GM23338 (cell line): ENCODE results near the gene GNL2. TPM values are rescaled to one million over a fixed set of nuclear protein-coding genes. Genes with fewer than 3 reads are reported as not detected.

Experiments
- ATAC-seq: fragments of 200-7000 bp; cut with Tn5 transposase; 3 replicates; pipeline ENCODE4 v1.9.1; 2020
- DNase-seq: peaks from one replicate; pipeline ENCODE4 v3.0.0-alpha.2; 2015; ENCODE audit warnings: low spot score
- H2AFZ ChIP-seq: fragments of 200-600 bp; sonication (generic); 2 replicates; pipeline ENCODE4 v1.8.0; 2016; ENCODE audit warnings: antibody characterized with exemption, mild to moderate bottlenecking, moderate library complexity
- H3F3A ChIP-seq: fragments of 200-600 bp; sonication (generic); replicated peaks from 2 replicates; pipeline ENCODE4 v1.8.0; 2017; ENCODE audit warnings: antibody characterized with exemption, mixed run types, low read depth
- H3K27ac ChIP-seq: fragments of 200-600 bp; sonication (generic); 2 replicates; pipeline ENCODE4 v1.6.1; 2016; ENCODE audit warnings: low read depth
- H3K27me3 ChIP-seq: fragments of 200-600 bp; sonication (generic); 2 replicates; pipeline ENCODE4 v1.8.0; 2016; ENCODE audit warnings: mild to moderate bottlenecking, mixed run types, moderate library complexity; ENCODE audit not compliant: insufficient read depth
- H3K36me3 ChIP-seq: fragments of 200-600 bp; sonication (generic); 2 replicates; pipeline ENCODE4 v1.8.0; 2016; ENCODE audit warnings: mild to moderate bottlenecking; ENCODE audit not compliant: insufficient read depth
- H3K4me1 ChIP-seq: fragments of 200-600 bp; sonication (generic); 2 replicates; pipeline ENCODE4 v1.8.0; 2016; ENCODE audit warnings: mild to moderate bottlenecking, moderate library complexity; ENCODE audit not compliant: insufficient read depth
- H3K4me2 ChIP-seq: fragments of 200-600 bp; sonication (generic); 2 replicates; pipeline ENCODE4 v1.7.1; 2017; ENCODE audit warnings: mixed run types
- H3K4me3 ChIP-seq: fragments of 200-600 bp; sonication (generic); 2 replicates; pipeline ENCODE4 v1.6.1; 2016; ENCODE audit warnings: mixed run types
- H3K79me2 ChIP-seq: fragments of 200-600 bp; sonication (generic); replicated peaks from 2 replicates; pipeline ENCODE4 v1.8.0; 2017; ENCODE audit warnings: mild to moderate bottlenecking; ENCODE audit not compliant: insufficient read depth
- H3K9me2 ChIP-seq: fragments of 200-600 bp; sonication (generic); 2 replicates; pipeline ENCODE4 v1.8.0; 2017; ENCODE audit not compliant: insufficient read depth
- H4K20me1 ChIP-seq: fragments of 200-600 bp; sonication (generic); replicated peaks from 2 replicates; pipeline ENCODE4 v1.8.0; 2017; ENCODE audit warnings: mild to moderate bottlenecking; ENCODE audit not compliant: insufficient read depth
- H3K27ac Mint-ChIP-seq: 2 replicates; pipeline ENCODE4 v1.8.0; 2020; ENCODE audit warnings: inconsistent platforms, mild to moderate bottlenecking, moderate library complexity, mixed read lengths
- H3K27me3 Mint-ChIP-seq: 3 replicates; pipeline ENCODE4 v1.8.0; 2022; ENCODE audit warnings: low read depth, mild to moderate bottlenecking, moderate library complexity, mixed read lengths, inconsistent platforms; ENCODE audit not compliant: insufficient read depth, poor library complexity
- H3K36me3 Mint-ChIP-seq: 3 replicates; pipeline ENCODE4 v1.8.0; 2021; ENCODE audit warnings: low read depth, mild to moderate bottlenecking, inconsistent platforms, moderate library complexity, mixed read lengths
- H3K4me1 Mint-ChIP-seq: 3 replicates; pipeline ENCODE4 v1.8.0; 2020; ENCODE audit warnings: mild to moderate bottlenecking, inconsistent platforms, mixed read lengths
- H3K4me3 Mint-ChIP-seq: 3 replicates; pipeline ENCODE4 v1.8.0; 2021; ENCODE audit warnings: moderate library complexity, mild to moderate bottlenecking, inconsistent platforms, mixed read lengths
- H3K9me3 Mint-ChIP-seq: 3 replicates; pipeline ENCODE4 v1.8.0; 2020; ENCODE audit warnings: moderate library complexity, mild to moderate bottlenecking, inconsistent platforms, mixed read lengths
- CREB1 ChIP-seq: fragments of 250-450 bp; sonication (Bioruptor Pico); IDR thresholded peaks from 2 replicates; pipeline ENCODE4 v1.5.0; 2020; ENCODE audit warnings: low read depth, mild to moderate bottlenecking, moderate library complexity
- ETS1 ChIP-seq: IDR thresholded peaks from 2 replicates; pipeline ENCODE4 v1.6.1; 2016; ENCODE audit warnings: antibody characterized with exemption
- EZH2 ChIP-seq: fragments of 200-600 bp; sonication (generic); IDR thresholded peaks from one replicate; pipeline ENCODE4 v1.8.0; 2017; ENCODE audit warnings: antibody characterized with exemption, mild to moderate bottlenecking, low read depth; ENCODE audit not compliant: unreplicated experiment
- EZH2phosphoT487 ChIP-seq: fragments of 200-600 bp; sonication (generic); IDR thresholded peaks from one replicate; pipeline ENCODE4 v1.8.1; 2018; ENCODE audit warnings: antibody characterized with exemption; ENCODE audit not compliant: unreplicated experiment
- JUNB ChIP-seq: IDR thresholded peaks from one replicate; pipeline ENCODE4 v1.6.1; 2016; ENCODE audit warnings: antibody characterized with exemption; ENCODE audit not compliant: unreplicated experiment
- NANOG ChIP-seq: IDR thresholded peaks from 2 replicates; pipeline ENCODE4 v1.6.1; 2016; ENCODE audit warnings: antibody characterized with exemption, borderline replicate concordance
- POLR2AphosphoS5 ChIP-seq: IDR thresholded peaks from 2 replicates; pipeline ENCODE4 v1.6.1; 2016; ENCODE audit warnings: antibody characterized with exemption, low read depth
- REST ChIP-seq: IDR thresholded peaks from one replicate; pipeline ENCODE4 v1.6.1; 2018; ENCODE audit warnings: antibody characterized with exemption; ENCODE audit not compliant: unreplicated experiment
- STAT1 ChIP-seq: IDR thresholded peaks from one replicate; pipeline ENCODE4 v1.6.1; 2016; ENCODE audit warnings: antibody characterized with exemption; ENCODE audit not compliant: unreplicated experiment
- ZNF114 ChIP-seq: fragments of 250-450 bp; sonication (Bioruptor Pico); IDR thresholded peaks from 2 replicates; pipeline ENCODE4 v1.5.0; 2020; ENCODE audit warnings: mild to moderate bottlenecking, moderate library complexity
- ZNF331 ChIP-seq: fragments of 250-450 bp; sonication (Bioruptor Pico); IDR thresholded peaks from 2 replicates; pipeline ENCODE4 v1.5.0; 2020; ENCODE audit warnings: low read depth, mild to moderate bottlenecking, moderate library complexity
- ZNF462 ChIP-seq: fragments of 250-450 bp; sonication (Bioruptor Pico); IDR thresholded peaks from 2 replicates; pipeline ENCODE4 v1.5.0; 2020; ENCODE audit warnings: mild to moderate bottlenecking, moderate library complexity
- polyA plus RNA-seq: library from polyadenylated mRNA; unstranded; fragments of >200 nt; fragmentation: Nextera tagmentation; extraction: Ambion mirVana; gene quantifications from 2 replicates; pipeline ENCODE4 v1.2.1, GENCODE V29; 2016
- total RNA-seq: library from RNA; depleted of rRNA; stranded (reverse); fragments of >200 nt; shearing (Covaris generic); gene quantifications from 2 replicates; pipeline ENCODE4 v1.2.3, GENCODE V29; 2014
- TF ChIP-seq, protein P1 (sequence below), 2 experiments: fragments of 200-600 bp in 1 of 2; sonication (generic) in 1 of 2; conservative IDR thresholded peaks; 2 replicates each; pipeline versions ENCODE4 v1.5.1 to v1.6.1; 2016 to 2017; ENCODE audit warnings: antibody characterized with exemption in 2 of 2, low read depth in 2 of 2, mild to moderate bottlenecking in 2 of 2, moderate library complexity in 1 of 2

GNL2 gene
- total and polyA plus RNA-seq, 2 experiments from 2014 or later, result 78.4 to 121 TPM

- no peaks in the 10 kb centered on the region for H3K36me3 Mint-ChIP-seq
- H3K9me2 ChIP-seq, result no peaks in the 10 kb centered on the region
- H3K4me1 ChIP-seq, result no peaks in the 10 kb centered on the region
- H3K79me2 ChIP-seq, result no peaks in the 10 kb centered on the region
- no peak overlapping the region for H2AFZ ChIP-seq
- H3K4me3 ChIP-seq, result no peak overlapping the region
- H3K4me1 Mint-ChIP-seq, result no peaks in the 10 kb centered on the region
- ATAC-seq (no peak), DNase-seq (no peak)
- peaks cover 28% of the 10 kb centered on the region; the same call in 1 of the 2 replicates for H3K27me3 ChIP-seq
- H3K27ac Mint-ChIP-seq, result no peak overlapping the region
- H3F3A ChIP-seq, result no peaks in the 10 kb centered on the region
- H3K27ac ChIP-seq, result no peak overlapping the region
- H3K36me3 ChIP-seq, result no peaks in the 10 kb centered on the region
- TF ChIP-seq NANOG (no peak), ZNF462 (no peak), STAT1 (no peak), POLR2AphosphoS5 (no peak), ETS1 (no peak), REST (no peak), JUNB (no peak), EZH2phosphoT487 (no peak), ZNF331 (no peak), ZNF114 (CRISPR knock-in tag) (no peak), EZH2 (no peak), CREB1 (CRISPR knock-in tag) (no peak)
- TF ChIP-seq, protein P1, sequence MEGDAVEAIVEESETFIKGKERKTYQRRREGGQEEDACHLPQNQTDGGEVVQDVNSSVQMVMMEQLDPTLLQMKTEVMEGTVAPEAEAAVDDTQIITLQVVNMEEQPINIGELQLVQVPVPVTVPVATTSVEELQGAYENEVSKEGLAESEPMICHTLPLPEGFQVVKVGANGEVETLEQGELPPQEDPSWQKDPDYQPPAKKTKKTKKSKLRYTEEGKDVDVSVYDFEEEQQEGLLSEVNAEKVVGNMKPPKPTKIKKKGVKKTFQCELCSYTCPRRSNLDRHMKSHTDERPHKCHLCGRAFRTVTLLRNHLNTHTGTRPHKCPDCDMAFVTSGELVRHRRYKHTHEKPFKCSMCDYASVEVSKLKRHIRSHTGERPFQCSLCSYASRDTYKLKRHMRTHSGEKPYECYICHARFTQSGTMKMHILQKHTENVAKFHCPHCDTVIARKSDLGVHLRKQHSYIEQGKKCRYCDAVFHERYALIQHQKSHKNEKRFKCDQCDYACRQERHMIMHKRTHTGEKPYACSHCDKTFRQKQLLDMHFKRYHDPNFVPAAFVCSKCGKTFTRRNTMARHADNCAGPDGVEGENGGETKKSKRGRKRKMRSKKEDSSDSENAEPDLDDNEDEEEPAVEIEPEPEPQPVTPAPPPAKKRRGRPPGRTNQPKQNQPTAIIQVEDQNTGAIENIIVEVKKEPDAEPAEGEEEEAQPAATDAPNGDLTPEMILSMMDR (conservative IDR thresholded peaks at IDR 0.05; ENCODE audit: low read depth in 2 of 2), result no peak
- H4K20me1 ChIP-seq, result no peaks in the 10 kb centered on the region
- no peak overlapping the region for H3K4me3 Mint-ChIP-seq
- peaks cover 6% of the 10 kb centered on the region for H3K27me3 Mint-ChIP-seq
- no peaks in the 10 kb centered on the region for H3K9me3 Mint-ChIP-seq
- H3K4me2 ChIP-seq, result no peak overlapping the region
Observed at GRCh38 chr1:37606481-37607263, 10.9 kb upstream of the GNL2 start.
